ENCODE measurements around the gene KDM1B.

Gene KDM1B

GRCh38 chr6:18261877-18262276 lies 106.7 kb downstream of the KDM1B start:
- DNase-seq = no peak

GRCh38 chr6:18262702-18263417 lies 107.6 kb downstream of the KDM1B start:
- peak in 1 of 51 donors; percentile 42 for DNase-seq

DNA sequence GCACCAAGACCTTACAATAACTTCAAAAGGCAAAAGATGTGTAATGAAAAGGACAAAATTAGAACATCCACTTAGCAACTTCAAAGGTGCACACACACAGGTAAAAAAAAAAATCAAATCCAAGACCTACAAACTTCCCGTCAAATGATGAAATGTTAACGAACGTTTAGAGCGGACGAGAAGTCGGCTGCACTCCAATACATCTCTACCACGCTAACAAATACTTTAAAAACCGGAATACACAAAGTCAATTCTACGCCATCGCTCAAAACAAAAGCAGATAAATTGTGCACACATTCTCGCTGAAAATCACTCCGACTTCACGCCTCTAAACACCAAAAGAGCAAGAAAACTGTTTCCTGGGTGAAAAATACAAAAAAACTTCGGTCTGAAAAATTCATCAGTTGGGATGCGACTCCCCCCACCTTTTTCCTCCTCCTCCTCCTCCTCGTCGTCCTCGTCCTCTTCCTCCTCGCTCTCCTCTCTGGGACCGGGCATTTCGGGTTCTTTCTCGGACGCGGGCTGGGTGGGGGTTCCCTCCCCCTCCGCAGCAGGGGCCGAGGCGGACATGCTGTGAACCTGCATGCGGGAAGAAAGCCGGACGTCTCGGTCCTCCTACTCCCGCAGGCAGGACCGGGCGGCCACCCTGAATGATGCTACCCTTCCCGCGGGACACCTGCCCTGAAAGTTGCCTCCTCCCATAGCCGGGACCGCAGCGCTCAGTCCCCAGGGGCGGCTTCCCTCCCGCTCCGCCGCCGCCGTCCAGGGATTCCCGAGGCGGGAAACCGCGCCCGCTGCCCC lies 108.4 kb downstream of the KDM1B start:
- peak in 11 of 51 donors; percentile 24 to 71 (median 56) for DNase-seq

- DNase-seq = peak; percentile 74 to 97 (median 87)
Measured at GRCh38 chr6:18264219-18264922, 109.1 kb downstream of the KDM1B start, which contains the start of gene DEK. Gene DEK (minus strand): TSS chr6:18264530. CDS start chr6:18263987, 543 bp downstream.

GRCh38 chr6:18264923-18265377 lies 109.7 kb downstream of the KDM1B start:
- DNase-seq = peak in 1 of 51 donors; percentile 31

GRCh38 chr6:18265787-18266522 lies 110.7 kb downstream of the KDM1B start:
- no peak for DNase-seq

- no peak for DNase-seq
Measured at GRCh38 chr6:18266523-18266912, 111.3 kb downstream of the KDM1B start.

DNA sequence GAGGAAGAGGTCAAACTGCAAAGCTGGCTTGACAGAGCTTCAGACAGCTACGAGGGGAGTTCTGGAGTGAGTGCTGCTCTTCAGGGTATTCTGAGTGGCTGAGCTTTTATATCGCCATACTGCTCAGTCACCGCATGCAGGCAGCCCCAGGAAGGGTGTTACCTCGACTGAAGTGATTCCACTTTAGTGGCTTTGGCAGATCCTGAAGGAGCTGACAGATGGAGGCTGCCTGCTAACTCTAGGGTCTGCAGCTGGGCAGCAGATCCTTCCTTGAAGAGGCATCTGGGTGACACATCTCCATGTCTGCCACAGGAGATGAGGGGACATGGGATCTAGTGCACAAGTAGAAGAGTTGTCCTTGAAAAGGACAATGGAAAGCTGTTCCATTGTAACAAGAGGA lies 112.8 kb downstream of the KDM1B start:
- DNase-seq = no peak

DNA sequence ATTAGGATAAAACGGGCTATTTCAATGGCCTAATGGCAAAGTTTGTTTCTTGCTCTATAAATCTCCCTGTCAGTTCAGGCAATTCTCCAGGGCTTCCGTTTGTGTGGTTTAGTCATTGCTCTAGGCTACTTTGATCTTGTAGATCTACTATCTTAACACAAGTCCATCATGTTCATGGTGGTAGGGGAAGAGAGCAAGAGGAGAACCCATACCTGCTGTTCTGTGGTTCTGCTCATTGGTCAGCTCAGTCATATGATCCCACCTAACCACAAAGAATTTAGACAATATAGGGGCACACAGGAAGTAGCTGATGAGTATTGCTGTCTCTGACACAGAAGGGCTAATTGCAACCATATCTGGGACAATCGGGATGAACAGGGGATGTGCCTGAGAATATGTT lies 114.0 kb downstream of the KDM1B start:
- DNase-seq = no peak

DNA sequence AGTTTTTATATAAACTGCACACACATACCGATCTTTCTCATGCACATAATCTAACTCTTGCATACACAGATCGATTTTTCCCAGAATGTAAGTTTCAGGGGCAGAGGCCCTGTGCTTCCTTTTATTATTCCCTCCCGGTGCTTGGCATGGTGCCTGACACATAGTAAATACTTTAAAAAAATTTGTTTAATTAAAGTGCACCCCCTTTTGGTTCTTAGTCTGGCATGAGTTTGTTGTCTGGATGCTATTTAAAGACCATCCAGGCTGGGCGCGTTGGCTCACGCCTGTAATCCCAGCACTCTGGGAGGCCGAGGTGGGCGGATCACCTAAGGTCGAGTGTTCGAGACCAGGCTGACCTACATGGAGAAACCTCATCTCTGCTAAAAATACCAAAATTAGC lies 114.5 kb downstream of the KDM1B start:
- no peak for DNase-seq

GRCh38 chr6:18270216-18270615 lies 115.0 kb downstream of the KDM1B start:
- no peak for DNase-seq

All from hypothalamus (tissue), 51 donors.